Gastroesophageal sphincter (tissue), 4 donors: ENCODE data around the gene C19orf53. TPM values are rescaled to one million over a fixed set of nuclear protein-coding genes. Genes with fewer than 3 reads are reported as not detected.

Source experiments
- ATAC-seq: fragments of 150-250 bp; one replicate; pipeline ENCODE4 v1.9.1; 2016; ENCODE audit warnings: mild to moderate bottlenecking, moderate library complexity
- H3K27ac ChIP-seq, 4 donors: fragments of 200-600 bp; sonication (generic) in 3 of 4; 1 replicate in 3 of 4; 2 replicates in 1 of 4; pipeline ENCODE4 v1.5.1; 2016 to 2019
- H3K27me3 ChIP-seq: fragments of 200-600 bp; sonication (generic); one replicate; pipeline ENCODE4 v1.5.1; 2019
- H3K36me3 ChIP-seq, 2 donors: fragments of 200-600 bp; sonication (generic); one replicate each; pipeline ENCODE4 v1.5.1; 2019; ENCODE audit warnings: control low read depth in 1 of 2
- H3K4me1 ChIP-seq, 3 donors: fragments of 200-600 bp; sonication (generic); 1 replicate in 2 of 3; 2 replicates in 1 of 3; pipeline ENCODE4 v1.5.1; 2016 to 2019; ENCODE audit warnings: control low read depth in 2 of 3
- H3K4me3 ChIP-seq, 2 donors: fragments of 200-600 bp; sonication (generic); one replicate each; pipeline ENCODE4 v1.5.1; 2019; ENCODE audit warnings: mild to moderate bottlenecking in 1 of 2, moderate library complexity in 1 of 2
- H3K9me3 ChIP-seq, 3 donors: fragments of 200-600 bp; sonication (generic); one replicate each; pipeline ENCODE4 v1.5.1; 2017 to 2019; ENCODE audit warnings: control low read depth in 2 of 3
- EP300 ChIP-seq: sonication (generic); formaldehyde crosslinking; IDR thresholded peaks from one replicate; pipeline ENCODE4 v1.6.1; 2017; ENCODE audit warnings: antibody characterized with exemption, mild to moderate bottlenecking
- POLR2A ChIP-seq, 2 donors: fragments of 450-650 bp; IDR thresholded peaks; one replicate each; pipeline ENCODE4 v1.6.1; 2017; ENCODE audit warnings: antibody characterized with exemption in 2 of 2, mild to moderate bottlenecking in 2 of 2, moderate library complexity in 1 of 2
- POLR2AphosphoS5 ChIP-seq: sonication (generic); formaldehyde crosslinking; IDR thresholded peaks from one replicate; pipeline ENCODE4 v1.6.1; 2017; ENCODE audit warnings: antibody characterized with exemption
- WGBS, 2 donors: methylation state at CpG; one replicate each; pipeline ENCODE4 v1.1.5; 2018; ENCODE audit warnings: low coverage in 1 of 2; 5-methylcytosine and 5-hydroxymethylcytosine counted together
- total RNA-seq, 4 donors: library from RNA; depleted of rRNA; stranded (reverse); fragments of >200 nt; gene quantifications; one replicate each; pipeline ENCODE4 v1.1.0, GENCODE V29; 2016
- TF ChIP-seq, protein P1 (sequence below), 4 experiments: fragments of 200-600 bp in 2 of 4; fragments of 450-650 bp in 2 of 4; sonication (generic) in 1 of 4; IDR thresholded peaks; one replicate each; pipeline ENCODE4 v1.5.1; 2017 to 2019; ENCODE audit warnings: antibody characterized with exemption in 4 of 4, mild to moderate bottlenecking in 2 of 4, moderate library complexity in 2 of 4

C19orf53 gene
- total RNA-seq, 4 donors from 2014 or later = 123 to 142 (median 128) TPM

DNA sequence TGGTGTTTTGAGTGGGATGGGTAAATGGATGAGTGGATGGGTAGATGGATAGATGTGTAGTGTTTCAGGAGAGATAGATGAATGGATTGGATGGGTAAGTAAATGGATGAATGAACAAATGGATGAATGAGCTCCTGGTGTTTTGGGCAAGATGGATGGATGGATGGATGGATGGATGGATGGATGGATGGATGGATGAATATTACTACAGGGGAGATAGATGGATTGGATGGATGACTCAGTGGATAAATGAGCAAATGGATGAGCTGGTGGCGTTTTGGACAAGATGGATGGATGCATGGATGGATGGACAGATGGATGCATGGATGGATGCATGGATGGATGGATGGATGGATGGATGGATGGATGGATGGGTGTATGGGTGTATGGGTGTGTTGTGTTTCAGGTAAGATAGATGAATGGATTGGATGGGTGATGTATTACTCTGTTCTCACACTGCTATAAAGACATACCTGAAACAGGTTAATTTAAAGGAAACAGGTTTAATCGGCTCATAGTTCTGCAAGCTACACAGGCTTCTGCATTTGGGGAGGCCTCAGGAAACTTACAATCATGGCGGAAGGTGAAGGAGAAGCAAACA, 33.3 kb downstream of the C19orf53 start:
- Histone ChIP-seq H3K27ac (no peak overlapping the region), H3K27me3 (no peaks in the 10 kb centered on the region), H3K4me3 (no peak overlapping the region), H3K9me3 (no peaks in the 10 kb centered on the region), H3K36me3 (peaks cover 0 to 48% of the 10 kb centered on the region in 2 donors), H3K4me1 (peaks cover 0 to 7% (median 0%) of the 10 kb centered on the region in 3 donors)
- WGBS, 2 donors = 87 to 96% methylated on average over 2 to 3 of the region's 3 CpGs
- TF ChIP-seq EP300 = no peak
- no peak for ATAC-seq

DNA sequence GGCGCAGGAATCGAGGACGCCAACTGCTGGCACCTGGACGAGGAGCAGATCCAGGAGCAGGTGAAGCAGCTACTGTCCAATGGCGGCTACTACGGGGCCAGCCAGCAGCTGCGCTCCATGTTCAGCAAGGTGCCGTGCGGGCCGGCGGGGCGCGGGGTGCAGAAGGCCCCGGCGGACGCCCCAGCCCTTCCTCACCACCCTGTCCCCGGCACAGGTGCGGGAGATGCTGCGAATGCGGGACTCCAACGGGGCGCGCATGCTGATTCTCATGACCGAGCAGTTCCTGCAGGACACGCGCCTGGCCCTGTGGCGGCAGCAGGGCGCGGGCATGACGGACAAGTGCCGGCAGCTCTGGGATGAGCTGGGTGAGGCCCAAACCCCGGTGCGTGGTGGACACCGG, 34.6 kb downstream of the C19orf53 start:
- Histone ChIP-seq H3K27ac (no peak overlapping the region), H3K4me1 (peaks cover 0 to 7% (median 0%) of the 10 kb centered on the region in 3 donors), H3K9me3 (no peaks in the 10 kb centered on the region), H3K36me3 (peaks cover 0 to 57% of the 10 kb centered on the region in 2 donors), H3K4me3 (no peak overlapping the region), H3K27me3 (no peaks in the 10 kb centered on the region)
- TF ChIP-seq, protein P1, sequence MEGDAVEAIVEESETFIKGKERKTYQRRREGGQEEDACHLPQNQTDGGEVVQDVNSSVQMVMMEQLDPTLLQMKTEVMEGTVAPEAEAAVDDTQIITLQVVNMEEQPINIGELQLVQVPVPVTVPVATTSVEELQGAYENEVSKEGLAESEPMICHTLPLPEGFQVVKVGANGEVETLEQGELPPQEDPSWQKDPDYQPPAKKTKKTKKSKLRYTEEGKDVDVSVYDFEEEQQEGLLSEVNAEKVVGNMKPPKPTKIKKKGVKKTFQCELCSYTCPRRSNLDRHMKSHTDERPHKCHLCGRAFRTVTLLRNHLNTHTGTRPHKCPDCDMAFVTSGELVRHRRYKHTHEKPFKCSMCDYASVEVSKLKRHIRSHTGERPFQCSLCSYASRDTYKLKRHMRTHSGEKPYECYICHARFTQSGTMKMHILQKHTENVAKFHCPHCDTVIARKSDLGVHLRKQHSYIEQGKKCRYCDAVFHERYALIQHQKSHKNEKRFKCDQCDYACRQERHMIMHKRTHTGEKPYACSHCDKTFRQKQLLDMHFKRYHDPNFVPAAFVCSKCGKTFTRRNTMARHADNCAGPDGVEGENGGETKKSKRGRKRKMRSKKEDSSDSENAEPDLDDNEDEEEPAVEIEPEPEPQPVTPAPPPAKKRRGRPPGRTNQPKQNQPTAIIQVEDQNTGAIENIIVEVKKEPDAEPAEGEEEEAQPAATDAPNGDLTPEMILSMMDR (IDR thresholded peaks at IDR 0.05) = no peak
- TF ChIP-seq EP300 = no peak
- TF ChIP-seq POLR2A (IDR thresholded peaks at IDR 0.05) = no peak
- TF ChIP-seq POLR2AphosphoS5 = no peak
- no peak for ATAC-seq
- 80% methylated on average over 1 of the region's 34 CpGs; no CpG with 5 or more reads in 1 of the 2 donors for WGBS, 2 donors

DNA sequence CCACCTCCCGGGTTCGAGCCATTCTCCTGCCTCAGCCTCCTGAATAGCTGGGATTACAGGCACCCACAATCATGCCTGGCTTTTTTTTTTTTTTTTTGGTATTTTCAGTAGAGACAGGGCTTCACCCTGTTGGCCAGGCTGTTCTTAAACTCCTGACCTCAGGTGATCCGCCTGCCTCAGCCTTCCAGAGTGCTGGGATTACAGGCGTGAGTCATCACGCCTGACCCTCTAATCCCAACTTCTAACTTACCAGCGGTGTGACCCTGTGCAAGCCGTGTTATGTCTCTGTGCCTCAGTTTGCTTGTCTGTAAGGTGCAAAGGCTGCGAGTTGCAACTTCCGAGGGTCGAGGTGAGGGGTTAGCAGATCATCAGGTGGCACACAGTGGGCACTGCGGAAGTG, 38.3 kb downstream of the C19orf53 start:
- Histone ChIP-seq H3K27me3 (no peaks in the 10 kb centered on the region), H3K4me1 (peaks cover 0 to 4% (median 0%) of the 10 kb centered on the region in 3 donors), H3K27ac (no peak overlapping the region), H3K9me3 (no peaks in the 10 kb centered on the region), H3K4me3 (no peak overlapping the region), H3K36me3 (peaks cover 0 to 61% of the 10 kb centered on the region in 2 donors)
- WGBS, 2 donors = 86 to 100% methylated on average over 2 to 7 of the region's 11 CpGs
- TF ChIP-seq POLR2A (IDR thresholded peaks at IDR 0.05) (no peak), POLR2AphosphoS5 (no peak), EP300 (no peak)
- TF ChIP-seq, protein P1 (IDR thresholded peaks at IDR 0.05) = no peak
- ATAC-seq = no peak

DNA sequence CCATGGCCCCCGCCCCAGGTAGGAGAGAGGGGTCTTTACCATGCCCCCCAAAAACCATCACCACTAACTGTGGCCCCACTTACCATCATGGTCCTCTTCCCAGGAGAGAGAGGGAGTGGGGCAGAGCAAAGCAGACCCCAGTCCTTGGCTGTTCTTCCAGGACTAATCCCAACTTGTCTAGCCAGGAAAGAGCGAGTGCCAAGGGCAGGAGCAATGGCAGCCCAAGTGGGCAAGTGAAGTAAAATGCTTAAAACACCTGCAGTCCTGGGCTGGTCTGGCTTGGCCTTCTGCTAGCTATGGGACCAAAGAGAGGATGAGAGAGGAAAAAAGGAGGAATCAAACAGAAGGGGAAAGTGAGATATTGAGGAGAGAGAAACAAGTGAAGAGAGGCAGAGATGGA, 38.9 kb downstream of the C19orf53 start:
- Histone ChIP-seq H3K4me3 (no peak overlapping the region), H3K27me3 (no peaks in the 10 kb centered on the region), H3K9me3 (no peaks in the 10 kb centered on the region), H3K4me1 (peaks cover 0 to 10% (median 0%) of the 10 kb centered on the region in 3 donors), H3K27ac (no peak overlapping the region), H3K36me3 (peaks cover 0 to 56% of the 10 kb centered on the region in 2 donors)
- no CpG with 5 or more reads among the region's 2 CpGs for WGBS, 2 donors
- no peak for ATAC-seq
- TF ChIP-seq POLR2AphosphoS5 = no peak
- TF ChIP-seq, protein P1 (IDR thresholded peaks at IDR 0.05) = no peak
- TF ChIP-seq POLR2A (IDR thresholded peaks at IDR 0.05) = no peak
- no peak for TF ChIP-seq EP300

DNA sequence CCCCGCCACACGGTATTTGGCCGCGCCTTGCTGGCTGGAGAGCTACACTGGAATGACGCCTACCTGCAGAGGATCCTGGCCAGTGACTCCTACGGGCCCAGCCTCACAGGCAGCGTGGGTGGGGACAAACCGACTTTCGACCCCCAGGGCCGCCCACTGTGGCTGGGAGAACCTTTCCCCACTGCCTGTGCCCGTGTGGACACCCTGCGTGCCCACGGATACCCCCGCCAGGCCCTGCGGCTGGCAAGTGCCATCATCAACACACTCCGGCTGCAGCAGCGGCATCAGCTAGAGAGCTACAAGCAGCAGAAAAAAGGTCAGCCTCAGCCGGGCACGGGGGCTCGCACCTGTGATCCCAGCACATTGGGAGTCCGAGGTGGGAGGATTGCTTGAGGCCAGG, 40.3 kb downstream of the C19orf53 start:
- H3K4me1 ChIP-seq = peaks cover 0 to 13% (median 0%) of the 10 kb centered on the region in 3 donors
- TF ChIP-seq POLR2AphosphoS5 (no peak), EP300 (no peak), POLR2A (IDR thresholded peaks at IDR 0.05) (no peak)
- TF ChIP-seq, protein P1 (IDR thresholded peaks at IDR 0.05) = no peak

More for the DNA sequence above, 40.3 kb downstream of the C19orf53 start:
- Histone ChIP-seq H3K4me3 (no peak overlapping the region), H3K27ac (no peak overlapping the region), H3K36me3 (peaks cover 0 to 46% of the 10 kb centered on the region in 2 donors), H3K27me3 (no peaks in the 10 kb centered on the region), H3K9me3 (no peaks in the 10 kb centered on the region)
- ATAC-seq = no peak
- 100% methylated on average over 1 of the region's 21 CpGs; no CpG with 5 or more reads in 1 of the 2 donors for WGBS, 2 donors
